ENCODE results near the gene DDX39B.

The DDX39B gene

DNA sequence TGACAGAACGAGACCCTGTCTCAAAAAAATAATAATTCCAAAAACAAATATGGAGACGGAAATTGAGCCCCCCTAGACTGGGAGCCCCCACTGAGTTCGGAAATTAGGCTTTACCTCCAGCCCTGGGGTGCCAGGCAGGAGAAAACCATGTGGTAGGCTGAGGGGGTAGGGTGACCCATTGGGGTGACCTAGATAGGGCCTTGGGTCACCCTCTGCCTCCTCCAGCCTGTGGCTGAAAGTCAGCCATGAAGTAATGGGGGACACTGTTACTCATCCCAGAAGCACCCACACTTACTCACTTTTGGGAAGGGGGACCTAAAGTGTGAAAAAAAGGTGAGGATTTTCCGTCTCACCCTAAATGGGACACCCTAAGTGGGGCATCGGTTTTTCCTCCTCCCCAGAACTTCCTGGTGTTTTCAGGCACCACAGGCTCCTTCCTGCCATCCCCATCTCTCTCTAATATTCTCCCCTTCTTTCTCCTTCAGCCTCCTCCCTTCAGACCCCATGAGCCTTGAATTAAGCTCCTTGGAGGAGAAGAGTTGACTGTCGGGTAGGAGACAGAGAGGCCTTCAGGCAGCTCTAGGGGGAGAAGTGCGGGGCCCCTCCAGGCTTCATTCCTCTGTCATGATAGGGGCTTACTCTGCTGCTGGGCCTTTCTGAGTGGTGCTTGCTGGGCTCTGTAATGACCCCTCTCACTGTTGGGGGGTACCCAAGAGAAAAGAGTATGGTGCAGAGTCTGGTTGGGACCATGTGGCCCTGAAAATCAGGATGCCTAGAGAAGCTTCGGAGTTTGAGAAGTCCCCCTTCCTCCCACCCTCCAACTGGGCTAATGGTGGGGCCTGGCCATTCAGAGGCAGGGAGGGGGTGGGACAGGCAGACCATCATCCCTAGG is 38.0 kb upstream of the DDX39B start:
- ChIA-PET CTCF (interaction anchor here (0.6 to 3.7 kb wide), 8 partner anchors 12 to 43 kb away, joined by 3 to 33 read pairs (median 5); partner anchors contain the start of genes ATP6V1G2 and NFKBIL1), POLR2A (ENCODE audit: low non-redundant PET) (no interaction called here)
- H3K27ac ChIP-seq = no peak overlapping the region
- TF ChIP-seq, protein P1, sequence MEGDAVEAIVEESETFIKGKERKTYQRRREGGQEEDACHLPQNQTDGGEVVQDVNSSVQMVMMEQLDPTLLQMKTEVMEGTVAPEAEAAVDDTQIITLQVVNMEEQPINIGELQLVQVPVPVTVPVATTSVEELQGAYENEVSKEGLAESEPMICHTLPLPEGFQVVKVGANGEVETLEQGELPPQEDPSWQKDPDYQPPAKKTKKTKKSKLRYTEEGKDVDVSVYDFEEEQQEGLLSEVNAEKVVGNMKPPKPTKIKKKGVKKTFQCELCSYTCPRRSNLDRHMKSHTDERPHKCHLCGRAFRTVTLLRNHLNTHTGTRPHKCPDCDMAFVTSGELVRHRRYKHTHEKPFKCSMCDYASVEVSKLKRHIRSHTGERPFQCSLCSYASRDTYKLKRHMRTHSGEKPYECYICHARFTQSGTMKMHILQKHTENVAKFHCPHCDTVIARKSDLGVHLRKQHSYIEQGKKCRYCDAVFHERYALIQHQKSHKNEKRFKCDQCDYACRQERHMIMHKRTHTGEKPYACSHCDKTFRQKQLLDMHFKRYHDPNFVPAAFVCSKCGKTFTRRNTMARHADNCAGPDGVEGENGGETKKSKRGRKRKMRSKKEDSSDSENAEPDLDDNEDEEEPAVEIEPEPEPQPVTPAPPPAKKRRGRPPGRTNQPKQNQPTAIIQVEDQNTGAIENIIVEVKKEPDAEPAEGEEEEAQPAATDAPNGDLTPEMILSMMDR (conservative IDR thresholded peaks at IDR 0.05; ENCODE audit: low read depth) = no peak
- no peak for DNase-seq (ENCODE audit: low spot score)

DNA sequence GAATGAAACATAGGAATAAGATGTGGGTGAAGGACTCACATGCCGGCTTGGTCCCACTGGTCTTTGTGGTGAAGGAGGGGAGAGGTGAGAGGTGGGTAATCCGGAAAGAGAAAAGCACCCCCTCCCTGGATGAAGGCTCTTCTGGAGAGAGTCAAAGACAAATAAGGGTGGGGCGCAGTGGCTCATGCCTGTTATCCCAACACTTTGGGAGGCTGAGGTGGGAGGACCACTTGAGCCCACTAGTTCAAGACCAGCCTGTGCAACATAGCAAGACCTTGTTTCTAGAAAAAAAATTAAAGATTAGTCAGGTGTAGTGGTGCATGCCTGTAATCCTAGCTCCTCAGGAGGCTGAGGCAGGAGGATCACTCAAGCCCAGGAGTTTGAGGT is 37.3 kb upstream of the DDX39B start:
- H3K27ac ChIP-seq = no peak overlapping the region
- TF ChIP-seq, protein P1 (conservative IDR thresholded peaks at IDR 0.05; ENCODE audit: low read depth) = no peak
- ChIA-PET CTCF (interaction anchor here (3.7 kb wide), 1 partner anchor 19 kb away, joined by 33 read pairs; no protein-coding TSS in a partner anchor), POLR2A (ENCODE audit: low non-redundant PET) (no interaction called here)
- DNase-seq (ENCODE audit: low spot score) = no peak

DNA sequence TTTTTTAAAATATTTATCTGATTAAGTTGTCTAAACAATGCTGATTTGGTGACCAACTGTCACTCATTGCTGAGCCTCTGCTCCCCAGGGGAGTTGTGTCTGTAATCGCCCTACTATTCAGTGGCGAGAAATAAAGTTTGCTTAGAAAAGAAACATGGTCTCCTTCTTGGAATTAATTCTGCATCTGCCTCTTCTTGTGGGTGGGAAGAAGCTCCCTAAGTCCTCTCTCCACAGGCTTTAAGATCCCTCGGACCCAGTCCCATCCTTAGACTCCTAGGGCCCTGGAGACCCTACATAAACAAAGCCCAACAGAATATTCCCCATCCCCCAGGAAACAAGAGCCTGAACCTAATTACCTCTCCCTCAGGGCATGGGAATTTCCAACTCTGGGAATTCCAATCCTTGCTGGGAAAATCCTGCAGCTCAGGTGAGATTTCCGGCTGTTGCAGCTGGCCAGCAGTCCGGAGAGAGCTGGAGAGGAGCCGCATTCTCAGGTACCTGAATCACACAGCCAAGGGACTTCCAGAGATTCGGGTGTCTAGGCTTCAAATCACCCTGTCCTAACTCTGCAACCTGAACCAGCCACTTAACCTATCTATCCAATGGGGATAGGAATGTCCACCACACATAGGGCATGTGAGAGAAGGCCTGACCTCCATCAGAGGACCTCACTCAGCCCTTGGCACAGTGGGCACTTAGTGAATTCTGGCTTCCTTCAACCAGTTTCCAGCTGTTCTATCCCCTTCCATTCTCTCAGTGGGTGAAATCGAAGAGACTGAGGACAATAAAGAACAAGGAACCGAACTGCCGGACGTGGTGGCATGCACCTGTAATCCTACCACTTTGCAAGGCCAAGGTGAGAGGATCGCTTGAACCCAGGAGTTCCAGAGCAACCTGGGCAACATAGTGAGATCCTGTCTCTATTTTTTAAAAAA is 36.6 kb upstream of the DDX39B start:
- TF ChIP-seq, protein P1 (conservative IDR thresholded peaks at IDR 0.05; ENCODE audit: low read depth) = no peak
- peak; percentile 84 for DNase-seq (ENCODE audit: low spot score)
- ChIA-PET POLR2A (ENCODE audit: low non-redundant PET) (no interaction called here), CTCF (interaction anchor here (0.6 to 3.7 kb wide), 3 partner anchors 13 to 28 kb away, joined by 4 to 33 read pairs (median 5); no protein-coding TSS in a partner anchor)
- no peak overlapping the region for H3K27ac ChIP-seq

DNA sequence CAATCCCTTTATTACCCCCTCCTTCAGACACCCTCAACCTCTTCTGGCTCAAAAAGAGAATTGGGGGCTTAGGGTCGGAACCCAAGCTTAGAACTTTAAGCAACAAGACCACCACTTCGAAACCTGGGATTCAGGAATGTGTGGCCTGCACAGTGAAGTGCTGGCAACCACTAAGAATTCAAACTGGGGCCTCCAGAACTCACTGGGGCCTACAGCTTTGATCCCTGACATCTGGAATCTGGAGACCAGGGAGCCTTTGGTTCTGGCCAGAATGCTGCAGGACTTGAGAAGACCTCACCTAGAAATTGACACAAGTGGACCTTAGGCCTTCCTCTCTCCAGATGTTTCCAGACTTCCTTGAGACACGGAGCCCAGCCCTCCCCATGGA is 35.8 kb upstream of the DDX39B start:
- POLR2A ChIA-PET (ENCODE audit: low non-redundant PET) = interaction anchor here (0.5 kb wide), 1 partner anchor 36 kb away, joined by 3 read pairs; no protein-coding TSS in a partner anchor
- CTCF ChIA-PET = interaction anchor here (0.6 to 1.0 kb wide), 2 partner anchors 12 to 27 kb away, joined by 4 to 5 read pairs; no protein-coding TSS in a partner anchor
- TF ChIP-seq, protein P1 (conservative IDR thresholded peaks at IDR 0.05; ENCODE audit: low read depth) = no peak
- no peak for DNase-seq (ENCODE audit: low spot score)
- no peak overlapping the region for H3K27ac ChIP-seq

DNA sequence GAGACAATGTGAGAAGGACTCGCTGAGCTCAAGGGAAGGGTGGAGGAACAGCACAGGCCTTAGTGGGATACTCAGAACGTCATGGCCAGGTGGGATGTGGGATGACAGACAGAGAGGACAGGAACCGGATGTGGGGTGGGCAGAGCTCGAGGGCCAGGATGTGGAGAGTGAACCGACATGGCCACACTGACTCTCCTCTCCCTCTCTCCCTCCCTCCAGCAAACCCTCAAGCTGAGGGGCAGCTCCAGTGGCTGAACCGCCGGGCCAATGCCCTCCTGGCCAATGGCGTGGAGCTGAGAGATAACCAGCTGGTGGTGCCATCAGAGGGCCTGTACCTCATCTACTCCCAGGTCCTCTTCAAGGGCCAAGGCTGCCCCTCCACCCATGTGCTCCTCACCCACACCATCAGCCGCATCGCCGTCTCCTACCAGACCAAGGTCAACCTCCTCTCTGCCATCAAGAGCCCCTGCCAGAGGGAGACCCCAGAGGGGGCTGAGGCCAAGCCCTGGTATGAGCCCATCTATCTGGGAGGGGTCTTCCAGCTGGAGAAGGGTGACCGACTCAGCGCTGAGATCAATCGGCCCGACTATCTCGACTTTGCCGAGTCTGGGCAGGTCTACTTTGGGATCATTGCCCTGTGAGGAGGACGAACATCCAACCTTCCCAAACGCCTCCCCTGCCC is 35.2 kb upstream of the DDX39B start:
- CTCF ChIA-PET = interaction anchor here (0.6 kb wide), 1 partner anchor 21 kb away, joined by 3 read pairs; no protein-coding TSS in a partner anchor

More for the DNA sequence above, 35.2 kb upstream of the DDX39B start:
- POLR2A ChIA-PET (ENCODE audit: low non-redundant PET) = interaction anchor here (0.5 kb wide), 1 partner anchor 36 kb away, joined by 3 read pairs; no protein-coding TSS in a partner anchor
- TF ChIP-seq, protein P1 (conservative IDR thresholded peaks at IDR 0.05; ENCODE audit: low read depth) = no peak
- DNase-seq (ENCODE audit: low spot score) = no peak
- H3K27ac ChIP-seq = no peak overlapping the region

All from RWPE1 (cell line).